Measurements from ENCODE around the gene GRAMD1B. TPM values are rescaled to one million over a fixed set of nuclear protein-coding genes. Genes with fewer than 3 reads are reported as not detected.

Gene GRAMD1B
- total and polyA plus RNA-seq, 2 donors (not counting 1 experiment from before 2014, with no cell fraction given): 0.58 to 11.6 TPM

DNA sequence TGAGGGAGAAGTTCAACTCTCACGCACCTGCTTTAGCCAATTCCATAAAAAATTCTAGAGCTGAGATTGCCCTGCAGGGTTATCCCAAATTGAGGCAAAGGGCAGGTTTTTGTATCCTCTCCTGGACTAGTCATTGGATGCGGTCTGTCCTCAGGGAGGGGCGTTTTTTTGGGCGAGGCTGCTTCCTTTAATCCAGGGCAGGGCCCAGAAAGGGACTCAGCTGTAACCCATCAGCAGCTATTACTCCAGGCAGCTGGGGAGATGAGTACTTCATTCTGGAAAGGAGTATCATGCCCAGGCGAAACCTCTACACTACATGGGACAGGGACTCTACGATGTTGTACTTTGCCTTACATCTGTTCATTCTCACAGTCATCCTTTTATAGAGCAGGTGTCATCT, 121.0 kb downstream of the GRAMD1B start:
- H4K20me1 ChIP-seq (ENCODE audit: control insufficient read depth, insufficient read depth, low read length, poor library complexity, severe bottlenecking): no peaks in the 10 kb centered on the region
- H3K27ac Mint-ChIP-seq: no peak overlapping the region
- peaks cover 17% of the 10 kb centered on the region for H3K4me1 Mint-ChIP-seq
- no peak for TF ChIP-seq EZH2 (IDR thresholded peaks at IDR 0.05; ENCODE audit: borderline replicate concordance, insufficient read depth, low read depth, low read length, poor library complexity, severe bottlenecking)
- TF ChIP-seq, protein P1, sequence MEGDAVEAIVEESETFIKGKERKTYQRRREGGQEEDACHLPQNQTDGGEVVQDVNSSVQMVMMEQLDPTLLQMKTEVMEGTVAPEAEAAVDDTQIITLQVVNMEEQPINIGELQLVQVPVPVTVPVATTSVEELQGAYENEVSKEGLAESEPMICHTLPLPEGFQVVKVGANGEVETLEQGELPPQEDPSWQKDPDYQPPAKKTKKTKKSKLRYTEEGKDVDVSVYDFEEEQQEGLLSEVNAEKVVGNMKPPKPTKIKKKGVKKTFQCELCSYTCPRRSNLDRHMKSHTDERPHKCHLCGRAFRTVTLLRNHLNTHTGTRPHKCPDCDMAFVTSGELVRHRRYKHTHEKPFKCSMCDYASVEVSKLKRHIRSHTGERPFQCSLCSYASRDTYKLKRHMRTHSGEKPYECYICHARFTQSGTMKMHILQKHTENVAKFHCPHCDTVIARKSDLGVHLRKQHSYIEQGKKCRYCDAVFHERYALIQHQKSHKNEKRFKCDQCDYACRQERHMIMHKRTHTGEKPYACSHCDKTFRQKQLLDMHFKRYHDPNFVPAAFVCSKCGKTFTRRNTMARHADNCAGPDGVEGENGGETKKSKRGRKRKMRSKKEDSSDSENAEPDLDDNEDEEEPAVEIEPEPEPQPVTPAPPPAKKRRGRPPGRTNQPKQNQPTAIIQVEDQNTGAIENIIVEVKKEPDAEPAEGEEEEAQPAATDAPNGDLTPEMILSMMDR (IDR thresholded peaks at IDR 0.05): no peak
- H3K4me3 Mint-ChIP-seq: no peak overlapping the region
- H3K4me1 ChIP-seq (ENCODE audit: control insufficient read depth in 2 of 2, insufficient read depth in 2 of 2, low read length in 2 of 2): peaks cover 0 to 14% of the 10 kb centered on the region in 2 donors
- H3K36me3 ChIP-seq (replicated peaks in 1 of 2; ENCODE audit: control extremely low read depth in 1 of 2, control insufficient read depth in 1 of 2, extremely low read depth in 1 of 2, insufficient read depth in 2 of 2, low read length in 1 of 2): no peaks in the 10 kb centered on the region
- ChIA-PET CTCF (interaction anchor here (1.1 kb wide), 1 partner anchor 9 kb away, joined by 4 read pairs; no protein-coding TSS in a partner anchor), POLR2A (no interaction called here)
- ATAC-seq (ENCODE audit: low read depth) (no peak), DNase-seq (no peak)
- H3K9me3 ChIP-seq (ENCODE audit: control extremely low read depth in 1 of 3, control insufficient read depth in 2 of 3, insufficient read depth in 1 of 3, low read length in 2 of 3): no peaks in the 10 kb centered on the region
- no peak overlapping the region for H3K4me3 ChIP-seq (ENCODE audit: control extremely low read depth in 1 of 5, extremely low read depth in 1 of 5, insufficient read depth in 1 of 5, low read depth in 2 of 5, low read length in 4 of 5)
- H3K79me2 ChIP-seq (ENCODE audit: control insufficient read depth, insufficient read depth, low read length): no peaks in the 10 kb centered on the region
- no peak overlapping the region for H3K27ac ChIP-seq (ENCODE audit: low read length in 2 of 2)
- H3K9ac ChIP-seq (ENCODE audit: low read length): no peak overlapping the region
- no peaks in the 10 kb centered on the region for H3K27me3 ChIP-seq (replicated peaks in 1 of 4; ENCODE audit: control extremely low read depth in 1 of 4, control insufficient read depth in 3 of 4, insufficient read depth in 4 of 4, low read length in 3 of 4)
- no peaks in the 10 kb centered on the region for H3K9me3 Mint-ChIP-seq (ENCODE audit: insufficient read depth)
- no peak overlapping the region for H3K4me2 ChIP-seq (replicated peaks; ENCODE audit: low read depth, low read length, poor library complexity, severe bottlenecking)
- WGBS (ENCODE audit: insufficient coverage): 92% methylated on average over 4 of the region's 6 CpGs
- H2AFZ ChIP-seq (ENCODE audit: insufficient read depth, low read depth, low read length, poor library complexity, severe bottlenecking): no peak overlapping the region
- intact Hi-C loops (cut with micrococcal nuclease): no loop called here
- no peaks in the 10 kb centered on the region for H3K27me3 Mint-ChIP-seq

DNA sequence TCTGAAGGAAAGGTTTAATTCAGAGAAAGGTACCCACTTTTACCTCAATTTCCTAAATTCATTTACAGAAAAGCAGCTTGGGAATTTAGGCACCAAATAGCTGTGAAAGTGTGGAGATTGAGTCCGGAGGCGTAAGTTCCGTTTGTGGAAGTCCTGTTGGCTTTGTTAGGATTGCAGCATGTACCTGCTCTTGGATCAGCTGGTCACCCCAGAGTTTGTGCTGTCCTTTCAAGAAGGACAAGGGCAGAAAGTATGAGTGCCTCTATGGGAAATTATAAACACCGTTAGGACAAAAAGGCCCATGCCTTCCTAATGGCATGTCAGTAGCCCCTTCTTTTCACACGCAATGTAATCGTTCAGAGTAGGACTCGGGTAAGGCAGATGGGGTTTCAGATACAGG, 126.6 kb downstream of the GRAMD1B start:
- Mint-ChIP-seq H3K27ac (no peak overlapping the region), H3K9me3 (ENCODE audit: insufficient read depth) (no peaks in the 10 kb centered on the region), H3K27me3 (no peaks in the 10 kb centered on the region), H3K4me1 (peaks cover 19% of the 10 kb centered on the region), H3K4me3 (no peak overlapping the region)
- Histone ChIP-seq H3K79me2 (ENCODE audit: control insufficient read depth, insufficient read depth, low read length) (no peaks in the 10 kb centered on the region), H3K4me1 (ENCODE audit: control insufficient read depth in 2 of 2, insufficient read depth in 2 of 2, low read length in 2 of 2) (peaks cover 11 to 19% of the 10 kb centered on the region in 2 donors), H2AFZ (ENCODE audit: insufficient read depth, low read depth, low read length, poor library complexity, severe bottlenecking) (no peak overlapping the region), H3K27ac (ENCODE audit: low read length in 2 of 2) (no peak overlapping the region), H3K4me2 (replicated peaks; ENCODE audit: low read depth, low read length, poor library complexity, severe bottlenecking) (no peak overlapping the region), H3K4me3 (ENCODE audit: control extremely low read depth in 1 of 5, extremely low read depth in 1 of 5, insufficient read depth in 1 of 5, low read depth in 2 of 5, low read length in 4 of 5) (no peak overlapping the region), H3K27me3 (replicated peaks in 1 of 4; ENCODE audit: control extremely low read depth in 1 of 4, control insufficient read depth in 3 of 4, insufficient read depth in 4 of 4, low read length in 3 of 4) (no peaks in the 10 kb centered on the region), H3K9me3 (ENCODE audit: control extremely low read depth in 1 of 3, control insufficient read depth in 2 of 3, insufficient read depth in 1 of 3, low read length in 2 of 3) (no peaks in the 10 kb centered on the region), H4K20me1 (ENCODE audit: control insufficient read depth, insufficient read depth, low read length, poor library complexity, severe bottlenecking) (no peaks in the 10 kb centered on the region), H3K9ac (ENCODE audit: low read length) (no peak overlapping the region), H3K36me3 (replicated peaks in 1 of 2; ENCODE audit: control extremely low read depth in 1 of 2, control insufficient read depth in 1 of 2, extremely low read depth in 1 of 2, insufficient read depth in 2 of 2, low read length in 1 of 2) (no peaks in the 10 kb centered on the region)
- intact Hi-C loops (cut with micrococcal nuclease): no loop called here
- WGBS (ENCODE audit: insufficient coverage): 100% methylated on average over 4 of the region's 7 CpGs
- no peak for DNase-seq
- TF ChIP-seq EZH2 (IDR thresholded peaks at IDR 0.05; ENCODE audit: borderline replicate concordance, insufficient read depth, low read depth, low read length, poor library complexity, severe bottlenecking): no peak
- TF ChIP-seq, protein P1 (IDR thresholded peaks at IDR 0.05): no peak
- no peak for ATAC-seq (ENCODE audit: low read depth)
- ChIA-PET CTCF (interaction anchor here (0.8 to 2.9 kb wide), 7 partner anchors 10 to 78 kb away, joined by 3 to 11 read pairs (median 4); no protein-coding TSS in a partner anchor), POLR2A (no interaction called here)
